ENCODE results near the gene AFF2. TPM values are rescaled to one million over a fixed set of nuclear protein-coding genes. Genes with fewer than 3 reads are reported as not detected.

Gene AFF2
- total and polyA plus RNA-seq, 10 donors, result 0.04 to 26.6 (median 8.7) TPM

DNA sequence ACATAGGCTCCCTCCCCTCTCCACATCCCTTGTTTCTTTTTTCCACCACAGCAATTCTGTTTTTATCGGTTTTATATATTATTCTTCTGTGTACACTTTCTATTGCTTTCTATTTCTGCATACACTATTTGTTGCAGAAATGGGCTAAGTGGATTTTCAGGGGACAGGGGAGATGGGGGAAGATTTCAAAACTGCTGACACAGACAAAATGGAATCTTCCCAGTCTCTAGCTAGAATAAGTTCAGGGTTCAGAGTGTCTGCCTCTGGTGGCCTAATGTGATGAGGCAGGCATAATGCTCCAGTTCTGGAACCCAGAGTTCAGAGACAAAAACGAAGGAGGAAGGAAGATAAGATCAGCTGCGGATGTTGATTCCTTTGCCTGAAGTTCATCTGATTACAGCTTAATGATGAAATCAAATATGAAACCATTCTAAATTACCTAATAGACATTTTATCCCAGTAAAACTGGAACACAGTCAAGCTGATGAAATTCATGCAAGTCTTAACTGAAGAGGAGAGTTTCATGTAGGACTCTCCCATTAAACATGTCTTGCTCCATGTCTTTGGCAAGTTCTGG, 447.1 kb downstream of the AFF2 start:
- intact Hi-C loops (cut with DNase I; ENCODE audit: low total_unique reads), result no loop called here
- Histone ChIP-seq H3K27me3 (replicated peaks in 1 of 7) (no peaks in the 10 kb centered on the region), H3K4me1 (no peaks in the 10 kb centered on the region), H3K4me3 (no peak overlapping the region), H3K9me3 (no peaks in the 10 kb centered on the region), H3K36me3 (no peaks in the 10 kb centered on the region), H3K27ac (no peak overlapping the region)
- DNase-seq, result no peak
- TF ChIP-seq, protein P1, sequence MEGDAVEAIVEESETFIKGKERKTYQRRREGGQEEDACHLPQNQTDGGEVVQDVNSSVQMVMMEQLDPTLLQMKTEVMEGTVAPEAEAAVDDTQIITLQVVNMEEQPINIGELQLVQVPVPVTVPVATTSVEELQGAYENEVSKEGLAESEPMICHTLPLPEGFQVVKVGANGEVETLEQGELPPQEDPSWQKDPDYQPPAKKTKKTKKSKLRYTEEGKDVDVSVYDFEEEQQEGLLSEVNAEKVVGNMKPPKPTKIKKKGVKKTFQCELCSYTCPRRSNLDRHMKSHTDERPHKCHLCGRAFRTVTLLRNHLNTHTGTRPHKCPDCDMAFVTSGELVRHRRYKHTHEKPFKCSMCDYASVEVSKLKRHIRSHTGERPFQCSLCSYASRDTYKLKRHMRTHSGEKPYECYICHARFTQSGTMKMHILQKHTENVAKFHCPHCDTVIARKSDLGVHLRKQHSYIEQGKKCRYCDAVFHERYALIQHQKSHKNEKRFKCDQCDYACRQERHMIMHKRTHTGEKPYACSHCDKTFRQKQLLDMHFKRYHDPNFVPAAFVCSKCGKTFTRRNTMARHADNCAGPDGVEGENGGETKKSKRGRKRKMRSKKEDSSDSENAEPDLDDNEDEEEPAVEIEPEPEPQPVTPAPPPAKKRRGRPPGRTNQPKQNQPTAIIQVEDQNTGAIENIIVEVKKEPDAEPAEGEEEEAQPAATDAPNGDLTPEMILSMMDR (IDR thresholded peaks at IDR 0.05 in 8 of 11, conservative IDR thresholded peaks at IDR 0.05 in 3 of 11), result no peak
- no peak for TF ChIP-seq POLR2AphosphoS5 (IDR thresholded peaks at IDR 0.05)
- no peak for TF ChIP-seq POLR2A (IDR thresholded peaks at IDR 0.05)
- 46 to 68% (median 50%) methylated on average over 3 of the region's 3 CpGs for WGBS, 5 donors

- 69 to 76% (median 72%) methylated on average over 2 to 3 of the region's 3 CpGs for WGBS, 5 donors
- no peaks in the 10 kb centered on the region for H3K36me3 ChIP-seq
These were observed 455.9 kb downstream of the AFF2 start for GRCh38 chrX:148956352-148956751.

DNA sequence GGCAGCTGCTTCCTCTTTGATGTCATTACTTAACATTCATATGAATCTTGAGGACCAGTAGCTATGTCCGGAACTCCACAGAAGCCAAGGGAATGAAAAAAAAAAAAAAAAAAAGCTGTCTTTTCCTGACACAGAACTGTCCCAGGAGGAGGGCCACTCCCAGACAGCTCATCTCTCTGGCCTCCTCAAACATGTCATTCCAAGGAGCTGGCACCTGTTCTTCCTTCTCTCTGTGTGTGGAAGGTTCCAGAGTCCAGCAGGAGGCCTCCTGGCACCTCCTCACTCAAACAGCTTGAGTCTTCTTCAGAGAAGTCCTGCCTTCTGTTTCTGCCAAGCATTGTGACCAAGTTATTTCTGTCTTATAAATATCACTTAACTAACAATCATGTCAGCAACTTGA, 458.5 kb downstream of the AFF2 start:
- no peaks in the 10 kb centered on the region for H3K36me3 ChIP-seq
- 62 to 96% (median 77%) methylated on average over 1 of the region's 1 CpG for WGBS, 5 donors
- intact Hi-C loops (cut with DNase I; ENCODE audit: low total_unique reads), result no loop called here
- H3K4me1 ChIP-seq, result no peaks in the 10 kb centered on the region
- H3K27me3 ChIP-seq (replicated peaks in 1 of 7), result no peaks in the 10 kb centered on the region
- no peak overlapping the region for H3K27ac ChIP-seq
- TF ChIP-seq, protein P1 (IDR thresholded peaks at IDR 0.05 in 8 of 11, conservative IDR thresholded peaks at IDR 0.05 in 3 of 11), result no peak
- TF ChIP-seq POLR2AphosphoS5 (IDR thresholded peaks at IDR 0.05) (no peak), POLR2A (IDR thresholded peaks at IDR 0.05) (no peak)
- H3K9me3 ChIP-seq, result no peaks in the 10 kb centered on the region
- DNase-seq, result no peak
- H3K4me3 ChIP-seq, result no peak overlapping the region

More at GRCh38 chrX:148956352-148956751, 455.9 kb downstream of the AFF2 start:
- H3K4me1 ChIP-seq, result no peaks in the 10 kb centered on the region
- H3K27me3 ChIP-seq (replicated peaks in 1 of 7), result no peaks in the 10 kb centered on the region
- intact Hi-C loops (cut with DNase I; ENCODE audit: low total_unique reads), result no loop called here
- no peak overlapping the region for H3K27ac ChIP-seq
- no peaks in the 10 kb centered on the region for H3K9me3 ChIP-seq
- no peak overlapping the region for H3K4me3 ChIP-seq
- no peak for DNase-seq
- TF ChIP-seq POLR2A (IDR thresholded peaks at IDR 0.05) (no peak), POLR2AphosphoS5 (IDR thresholded peaks at IDR 0.05) (no peak)
- TF ChIP-seq, protein P1 (IDR thresholded peaks at IDR 0.05 in 8 of 11, conservative IDR thresholded peaks at IDR 0.05 in 3 of 11), result no peak

DNA sequence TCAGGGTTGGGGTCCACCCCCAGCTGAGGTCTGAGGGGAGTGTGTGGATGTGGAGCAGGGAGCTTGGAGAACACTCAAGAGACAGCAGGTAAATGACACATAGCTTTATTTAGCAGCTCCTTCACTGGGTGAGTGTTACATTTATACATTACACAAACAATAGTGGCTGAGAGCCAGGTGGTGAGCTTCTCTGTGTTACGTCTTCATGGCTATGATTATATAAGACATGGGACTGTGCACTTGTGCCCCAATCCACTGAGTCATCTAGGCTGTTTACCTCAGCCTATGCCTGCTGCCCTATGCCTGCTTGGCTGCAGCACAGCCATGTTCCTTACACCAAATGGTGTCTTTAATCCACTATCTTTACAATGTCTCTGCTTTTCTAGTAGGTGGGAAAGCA, 459.6 kb downstream of the AFF2 start:
- TF ChIP-seq POLR2A (IDR thresholded peaks at IDR 0.05) (no peak), POLR2AphosphoS5 (IDR thresholded peaks at IDR 0.05) (no peak)
- TF ChIP-seq, protein P1 (IDR thresholded peaks at IDR 0.05 in 8 of 11, conservative IDR thresholded peaks at IDR 0.05 in 3 of 11), result no peak
- Histone ChIP-seq H3K27ac (no peak overlapping the region), H3K9me3 (no peaks in the 10 kb centered on the region), H3K36me3 (no peaks in the 10 kb centered on the region), H3K27me3 (replicated peaks in 1 of 7) (no peaks in the 10 kb centered on the region), H3K4me3 (no peak overlapping the region), H3K4me1 (no peaks in the 10 kb centered on the region)
- intact Hi-C loops (cut with DNase I; ENCODE audit: low total_unique reads), result no loop called here
- WGBS, 5 donors, result 56 to 100% (median 77%) methylated on average over 1 of the region's 1 CpG
- no peak for DNase-seq
